ENCODE measurements around the gene RHEB.

- TF ChIP-seq CTCF (IDR thresholded peaks at IDR 0.05): no peak
- TF ChIP-seq EP300 (IDR thresholded peaks at IDR 0.05): no peak
Measured at GRCh38 chr7:151501676-151502075, 18.0 kb downstream of the RHEB start.

Measured in stomach (tissue), 4 donors.